Natural killer cell (primary cell): Measurements from ENCODE around the gene DAPK3. TPM values are rescaled to one million over a fixed set of nuclear protein-coding genes. Genes with fewer than 3 reads are reported as not detected.

Source experiments
- ATAC-seq, 3 donors: fragments of 150-1000 bp in 2 of 3; fragments of 200-7000 bp in 1 of 3; cut with Tn5 transposase; 1 replicate in 1 of 3; 2 replicates in 2 of 3; pipeline ENCODE4 v1.10.0; 2021; ENCODE audit warnings: mild to moderate bottlenecking in 2 of 3, moderate library complexity in 2 of 3
- DNase-seq, 2 donors: peaks; one replicate each; pipeline versions ENCODE4 v3.0.0 to v3.0.0-alpha.2; 2013 to 2021; ENCODE audit warnings: mixed read lengths in 1 of 2
- H3K27ac ChIP-seq: one replicate; pipeline ENCODE4 v1.5.1; 2013; ENCODE audit warnings: mild to moderate bottlenecking, low read length
- H3K27me3 ChIP-seq: one replicate; pipeline ENCODE4 v1.6.1; 2013; ENCODE audit warnings: low read length; ENCODE audit not compliant: control insufficient read depth, insufficient read depth
- H3K36me3 ChIP-seq: one replicate; pipeline ENCODE4 v1.6.1; 2013; ENCODE audit warnings: low read length; ENCODE audit not compliant: control insufficient read depth, insufficient read depth
- H3K4me1 ChIP-seq: one replicate; pipeline ENCODE4 v1.6.1; 2013; ENCODE audit warnings: low read length; ENCODE audit not compliant: control insufficient read depth, insufficient read depth
- H3K4me3 ChIP-seq: one replicate; pipeline ENCODE4 v1.5.1; 2013; ENCODE audit warnings: low read length
- H3K9me3 ChIP-seq: one replicate; pipeline ENCODE4 v1.6.1; 2013; ENCODE audit warnings: low read length; ENCODE audit not compliant: control insufficient read depth, insufficient read depth
- H3K27ac Mint-ChIP-seq, 2 donors: one replicate each; pipeline ENCODE4 v1.8.0; 2022; ENCODE audit warnings: mild to moderate bottlenecking in 2 of 2, mixed read lengths in 2 of 2, moderate library complexity in 1 of 2
- H3K27me3 Mint-ChIP-seq, 2 donors: one replicate each; pipeline ENCODE4 v1.8.0; 2022; ENCODE audit warnings: low read depth in 2 of 2, mixed read lengths in 2 of 2
- H3K36me3 Mint-ChIP-seq: one replicate; pipeline ENCODE4 v1.8.0; 2022; ENCODE audit warnings: mixed read lengths
- H3K4me1 Mint-ChIP-seq, 2 donors: one replicate each; pipeline ENCODE4 v1.8.0; 2022; ENCODE audit warnings: mixed read lengths in 2 of 2
- H3K4me3 Mint-ChIP-seq: one replicate; pipeline ENCODE4 v1.8.0; 2022; ENCODE audit warnings: mild to moderate bottlenecking, moderate library complexity, mixed read lengths
- H3K9me3 Mint-ChIP-seq, 2 donors: one replicate each; pipeline ENCODE4 v1.8.0; 2022; ENCODE audit warnings: mixed read lengths in 2 of 2
- CTCF ChIP-seq: fragments of 200-600 bp; IDR thresholded peaks from one replicate; pipeline ENCODE4 v1.8.0; 2022; ENCODE audit warnings: antibody characterized with exemption
- WGBS: methylation state at CpG from one replicate; pipeline ENCODE4 v1.1.7; 2013; ENCODE audit warnings: missing lambda C conversion rate; ENCODE audit not compliant: insufficient coverage; 5-methylcytosine and 5-hydroxymethylcytosine counted together
- intact Hi-C: fragments of 100-400 bp; cut with micrococcal nuclease; formaldehyde crosslinking; loops from one replicate; pipeline ENCODE4 v1.14.2; 2022
- total RNA-seq, 4 donors: library from RNA; stranded (reverse); fragments of 120-200 nt in 1 of 4; gene quantifications; one replicate each; pipeline versions ENCODE4 v1.2.3 to v1.2.4, GENCODE V29; 2013 to 2022

DAPK3 gene
- total RNA-seq, 3 donors from 2014 or later (not counting 1 experiment from before 2014, with no cell fraction given) = 54.3 to 66.4 (median 58.1) TPM

GRCh38 chr19:3914199-3914598 is 56.7 kb downstream of the DAPK3 start:
- Histone ChIP-seq H3K36me3 (no peaks in the 10 kb centered on the region), H3K4me3 (no peak overlapping the region), H3K9me3 (peaks cover 9% of the 10 kb centered on the region), H3K27ac (no peak overlapping the region), H3K27me3 (no peaks in the 10 kb centered on the region), H3K4me1 (no peaks in the 10 kb centered on the region)
- 86% methylated on average over 7 of the region's 9 CpGs for WGBS
- H3K36me3 Mint-ChIP-seq = no peaks in the 10 kb centered on the region
- intact Hi-C loops = no loop called here
- H3K27ac Mint-ChIP-seq = no peak overlapping the region
- no peak for TF ChIP-seq CTCF
- ATAC-seq (no peak), DNase-seq (no peak)
- H3K4me1 Mint-ChIP-seq = no peaks in the 10 kb centered on the region
- no peak overlapping the region for H3K4me3 Mint-ChIP-seq
- no peaks in the 10 kb centered on the region for H3K9me3 Mint-ChIP-seq
- peaks cover 0 to 5% of the 10 kb centered on the region in 2 donors for H3K27me3 Mint-ChIP-seq

- Mint-ChIP-seq H3K27ac (no peak overlapping the region), H3K27me3 (no peaks in the 10 kb centered on the region), H3K4me1 (no peaks in the 10 kb centered on the region), H3K9me3 (no peaks in the 10 kb centered on the region), H3K36me3 (no peaks in the 10 kb centered on the region), H3K4me3 (no peak overlapping the region)
- Histone ChIP-seq H3K4me1 (no peaks in the 10 kb centered on the region), H3K36me3 (no peaks in the 10 kb centered on the region), H3K27me3 (no peaks in the 10 kb centered on the region), H3K9me3 (peaks cover 9% of the 10 kb centered on the region), H3K4me3 (no peak overlapping the region), H3K27ac (no peak overlapping the region)
- 95% methylated on average over 1 of the region's 1 CpG for whole genome bisulfite sequencing
- ATAC-seq (no peak), DNase-seq (no peak)
- intact Hi-C loops = no loop called here
- TF ChIP-seq CTCF = no peak
Observed at GRCh38 chr19:3910105-3910504, 60.8 kb downstream of the DAPK3 start.

Other genes starting within 250 kb of the DAPK3 start
- gene APBA3, start 209.4 kb downstream of the DAPK3 start, total RNA-seq = 10 to 100 TPM; 39.9 to 53.6 (median 43.8) TPM
- 10 to 100 TPM; 54.1 to 60.5 (median 55.5) TPM for gene MRPL54, start 208.4 kb downstream of the DAPK3 start, total RNA-seq
- gene RAX2, start 198.9 kb downstream of the DAPK3 start, total RNA-seq = not detected
- 100 to 1,000 TPM; 269 to 353 (median 317) TPM for gene MATK, start 184.7 kb downstream of the DAPK3 start, total RNA-seq
- gene ZFR2, start 102.1 kb downstream of the DAPK3 start, total RNA-seq = 1 to 10 TPM; 1.6 to 4.4 (median 1.7) TPM
- gene ATCAY, start 90.4 kb downstream of the DAPK3 start, total RNA-seq = not detected
- gene NMRK2, start 38.0 kb downstream of the DAPK3 start, total RNA-seq = not detected
- 1,000 to 10,000 TPM; 1,302 to 1,442 (median 1,437) TPM for gene EEF2, start 14.4 kb upstream of the DAPK3 start, total RNA-seq
- gene PIAS4, start 36.6 kb upstream of the DAPK3 start, total RNA-seq = 10 to 100 TPM; 25.4 to 39.4 (median 26.8) TPM
- gene ZBTB7A, start 95.8 kb upstream of the DAPK3 start, total RNA-seq = 10 to 100 TPM; 81.6 to 97.7 (median 82.9) TPM
- gene MAP2K2, start 153.0 kb upstream of the DAPK3 start, total RNA-seq = 100 to 1,000 TPM; 137 to 154 (median 152) TPM
- under 1 TPM in 2 of 3 donors, not detected in 1; 0.43 to 0.70 TPM for gene CREB3L3, start 182.5 kb upstream of the DAPK3 start, total RNA-seq
- gene SIRT6, start 211.5 kb upstream of the DAPK3 start, total RNA-seq = 10 to 100 TPM; 29.5 to 37.4 (median 30.5) TPM
- 1 to 10 TPM in 1 of 3 donors, under 1 TPM in 2; 0.65 to 2.2 (median 0.71) TPM for gene ANKRD24, start 211.6 kb upstream of the DAPK3 start, total RNA-seq